Measurements from ENCODE around the gene COL4A6.

Gene COL4A6

DNA sequence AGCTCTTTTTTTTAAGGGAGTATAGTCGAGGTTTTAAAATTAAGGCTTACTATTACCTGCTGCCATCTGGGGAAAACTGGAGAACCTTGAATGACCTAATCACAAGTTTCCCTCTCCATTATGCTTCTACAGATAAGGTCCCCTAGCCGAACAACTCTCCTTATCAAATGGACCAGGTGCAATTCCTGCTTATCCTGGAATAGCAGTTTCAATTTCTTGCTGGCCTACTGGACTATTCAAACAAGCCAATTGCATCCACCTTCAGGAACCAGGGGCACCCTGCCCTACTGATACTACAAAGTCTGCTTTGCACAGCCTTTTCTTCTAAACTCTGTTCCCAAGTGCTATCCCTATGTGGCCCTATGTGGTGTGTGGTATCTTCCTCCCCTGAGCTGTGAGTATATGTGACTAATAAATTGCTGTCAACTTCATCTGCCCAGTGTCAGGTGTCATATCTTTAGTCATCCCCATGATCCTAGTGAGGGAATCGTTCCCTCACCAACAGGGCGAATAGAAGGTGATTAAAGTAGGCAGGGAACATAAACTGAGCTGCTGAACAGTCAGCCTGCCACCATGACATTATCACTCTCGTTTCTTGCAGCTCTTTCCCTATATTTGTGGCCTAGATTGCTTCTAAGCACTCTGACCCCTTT, 218.1 kb downstream of the COL4A6 start:
- in situ Hi-C loops (cut with HindIII; ENCODE audit: low sequenced_read_pairs) = no loop called here

GRCh38 chrX:108217876-108218275, 220.3 kb downstream of the COL4A6 start:
- in situ Hi-C loops (cut with HindIII; ENCODE audit: low sequenced_read_pairs) = no loop called here

- in situ Hi-C loops (cut with HindIII; ENCODE audit: low sequenced_read_pairs) = no loop called here
Measured at GRCh38 chrX:108216919-108217571, 221.2 kb downstream of the COL4A6 start.

DNA sequence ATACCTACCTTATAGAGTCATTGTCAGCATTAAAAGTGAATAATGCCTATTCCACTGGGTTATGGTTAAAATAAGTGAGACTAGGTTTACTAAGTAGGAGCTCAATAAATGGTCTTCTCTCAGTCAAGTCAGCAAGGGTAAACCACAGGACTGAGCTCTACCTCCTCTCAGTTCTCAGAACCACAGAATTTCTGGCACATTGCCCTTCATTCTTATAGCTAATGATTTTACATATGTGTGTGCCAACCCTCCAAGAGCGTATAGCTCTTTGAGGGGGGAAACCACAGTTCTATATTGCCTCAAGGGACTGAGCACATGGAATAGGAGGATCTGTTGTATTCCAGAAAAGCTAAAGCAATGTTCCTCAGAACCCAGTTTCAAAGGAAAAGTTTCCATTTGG, 221.8 kb downstream of the COL4A6 start:
- in situ Hi-C loops (cut with HindIII; ENCODE audit: low sequenced_read_pairs) = no loop called here

GRCh38 chrX:108211301-108211700, 226.9 kb downstream of the COL4A6 start:
- in situ Hi-C loops (cut with HindIII; ENCODE audit: low sequenced_read_pairs) = no loop called here

GRCh38 chrX:108209006-108209554, 229.1 kb downstream of the COL4A6 start:
- in situ Hi-C loops (cut with HindIII; ENCODE audit: low sequenced_read_pairs) = no loop called here

DNA sequence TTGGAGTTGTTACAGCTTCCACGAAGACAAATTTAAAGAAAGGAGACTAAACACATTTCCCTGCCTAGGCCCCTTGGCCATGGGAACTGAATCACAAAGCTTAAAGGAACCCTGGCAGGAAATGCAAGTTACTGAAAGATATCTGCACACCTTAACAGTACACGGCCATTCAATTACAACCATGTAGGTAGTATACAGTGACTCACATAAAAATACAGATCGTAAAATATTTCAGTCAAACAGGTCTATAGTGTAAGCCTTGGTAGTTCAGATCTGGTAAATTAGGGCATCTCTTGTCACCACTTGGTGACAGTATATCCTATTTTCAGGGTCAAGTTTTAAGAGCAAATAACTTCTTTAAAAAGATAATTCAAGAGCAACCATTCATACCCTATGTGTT, 234.7 kb downstream of the COL4A6 start:
- in situ Hi-C loops (cut with HindIII; ENCODE audit: low sequenced_read_pairs) = no loop called here

- in situ Hi-C loops (cut with HindIII; ENCODE audit: low sequenced_read_pairs) = no loop called here
Measured at GRCh38 chrX:108199691-108200090, 238.5 kb downstream of the COL4A6 start.

GRCh38 chrX:108199041-108199440, 239.2 kb downstream of the COL4A6 start:
- in situ Hi-C loops (cut with HindIII; ENCODE audit: low sequenced_read_pairs) = no loop called here

- in situ Hi-C loops (cut with HindIII; ENCODE audit: low sequenced_read_pairs) = no loop called here
Measured at GRCh38 chrX:108198420-108198819, 239.8 kb downstream of the COL4A6 start.

DNA sequence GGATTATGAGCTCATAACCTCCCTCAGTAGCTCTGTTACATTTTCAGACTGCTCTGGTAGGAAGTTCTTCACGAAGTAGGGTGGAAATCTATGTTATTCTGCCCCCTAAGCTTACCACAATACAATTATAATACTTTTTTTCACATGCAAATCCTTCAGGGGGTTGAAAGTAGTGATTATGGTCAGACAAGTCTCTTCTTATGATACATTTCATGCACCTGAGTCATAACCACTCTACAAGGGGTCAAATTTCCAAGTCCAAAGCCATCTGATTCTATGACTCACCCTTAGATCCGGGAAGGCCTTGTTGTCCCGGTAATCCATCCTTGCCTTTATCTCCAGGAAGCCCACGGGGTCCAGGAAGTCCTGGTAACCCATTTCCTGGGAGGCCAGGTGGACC, 251.4 kb downstream of the COL4A6 start:
- in situ Hi-C loops (cut with HindIII; ENCODE audit: low sequenced_read_pairs) = no loop called here

- in situ Hi-C loops (cut with HindIII; ENCODE audit: low sequenced_read_pairs) = no loop called here
Measured at GRCh38 chrX:108178143-108178498, 260.1 kb downstream of the COL4A6 start.

- in situ Hi-C loops (cut with HindIII; ENCODE audit: low sequenced_read_pairs) = no loop called here
Measured at GRCh38 chrX:108177351-108178142, 260.7 kb downstream of the COL4A6 start.

GRCh38 chrX:108173874-108174273, 264.3 kb downstream of the COL4A6 start:
- in situ Hi-C loops (cut with HindIII; ENCODE audit: low sequenced_read_pairs) = no loop called here

DNA sequence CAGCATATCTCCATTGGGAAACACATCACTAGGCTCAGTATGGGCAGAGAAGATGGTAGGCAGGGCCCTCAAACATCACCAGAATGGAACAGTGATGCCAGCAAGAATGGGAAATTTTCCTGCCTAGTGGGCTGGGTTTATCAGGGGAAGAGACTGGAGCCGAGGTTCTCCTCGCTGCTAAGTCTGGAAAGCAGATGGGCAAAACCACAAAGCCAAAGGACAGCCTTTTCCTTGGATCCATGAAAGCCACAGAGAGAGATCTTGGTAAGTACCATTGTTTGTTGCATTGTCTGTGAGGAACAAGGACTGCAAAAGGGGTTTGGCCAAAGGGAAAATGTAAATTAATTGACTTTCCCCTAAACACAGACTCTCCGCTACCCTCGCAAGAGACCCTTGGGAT, 266.6 kb downstream of the COL4A6 start:
- in situ Hi-C loops (cut with HindIII; ENCODE audit: low sequenced_read_pairs) = no loop called here

- in situ Hi-C loops (cut with HindIII; ENCODE audit: low sequenced_read_pairs) = no loop called here
Measured at GRCh38 chrX:108169768-108170167, 268.5 kb downstream of the COL4A6 start.

- in situ Hi-C loops (cut with HindIII; ENCODE audit: low sequenced_read_pairs) = no loop called here
Measured at GRCh38 chrX:108168961-108169740, 269.1 kb downstream of the COL4A6 start.

- in situ Hi-C loops (cut with HindIII; ENCODE audit: low sequenced_read_pairs) = no loop called here
Measured at GRCh38 chrX:108167211-108167872, 270.9 kb downstream of the COL4A6 start.

GRCh38 chrX:108165383-108166111, 272.7 kb downstream of the COL4A6 start:
- in situ Hi-C loops (cut with HindIII; ENCODE audit: low sequenced_read_pairs) = no loop called here

All from endothelial cell of hepatic sinusoid (primary cell).